GM11168 (cell line): ENCODE data around the gene WDR74.
"Not testable (repeated sequence)": the region's sequence is repeated elsewhere in the genome, so short reads cannot be mapped to it uniquely, and the experiment has no call there.

Source experiments
- in situ Hi-C: fragments of 300-500 bp; cut with MboI; formaldehyde crosslinking; loops from one replicate; pipeline ENCODE4 v1.12.0; 2022; ENCODE audit warnings: low sequenced_read_pairs; ENCODE audit not compliant: unreplicated experiment

Gene WDR74

DNA sequence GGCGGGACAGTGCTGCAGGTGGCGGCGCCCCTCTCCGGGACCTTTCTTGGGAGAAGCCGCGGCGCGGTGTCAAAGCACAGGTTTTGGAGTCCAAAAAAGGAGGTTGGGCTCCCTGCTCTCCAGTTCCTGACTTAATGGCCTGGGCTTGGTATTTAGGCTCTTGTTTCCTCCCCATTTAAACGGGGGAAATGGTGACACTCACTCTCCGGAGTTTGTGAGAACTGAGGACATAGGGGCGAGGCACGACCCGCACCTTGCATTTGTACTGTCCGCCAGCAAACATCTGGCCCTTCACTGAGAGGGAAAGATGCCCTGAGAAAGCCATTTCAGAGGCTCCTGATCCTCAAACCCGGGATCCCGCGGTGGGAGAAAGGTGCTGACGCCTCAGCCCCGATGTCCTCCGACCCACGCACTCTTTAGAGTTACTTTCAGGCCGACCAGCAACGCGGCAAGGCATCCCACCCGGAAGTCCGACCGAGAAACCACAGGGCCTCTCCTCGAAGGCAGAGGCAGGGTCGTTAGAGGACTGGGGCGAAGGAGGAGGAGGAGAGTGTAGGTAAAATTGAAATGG, 2.9 kb upstream of the WDR74 start:
- in situ Hi-C loops: no loop called here

DNA sequence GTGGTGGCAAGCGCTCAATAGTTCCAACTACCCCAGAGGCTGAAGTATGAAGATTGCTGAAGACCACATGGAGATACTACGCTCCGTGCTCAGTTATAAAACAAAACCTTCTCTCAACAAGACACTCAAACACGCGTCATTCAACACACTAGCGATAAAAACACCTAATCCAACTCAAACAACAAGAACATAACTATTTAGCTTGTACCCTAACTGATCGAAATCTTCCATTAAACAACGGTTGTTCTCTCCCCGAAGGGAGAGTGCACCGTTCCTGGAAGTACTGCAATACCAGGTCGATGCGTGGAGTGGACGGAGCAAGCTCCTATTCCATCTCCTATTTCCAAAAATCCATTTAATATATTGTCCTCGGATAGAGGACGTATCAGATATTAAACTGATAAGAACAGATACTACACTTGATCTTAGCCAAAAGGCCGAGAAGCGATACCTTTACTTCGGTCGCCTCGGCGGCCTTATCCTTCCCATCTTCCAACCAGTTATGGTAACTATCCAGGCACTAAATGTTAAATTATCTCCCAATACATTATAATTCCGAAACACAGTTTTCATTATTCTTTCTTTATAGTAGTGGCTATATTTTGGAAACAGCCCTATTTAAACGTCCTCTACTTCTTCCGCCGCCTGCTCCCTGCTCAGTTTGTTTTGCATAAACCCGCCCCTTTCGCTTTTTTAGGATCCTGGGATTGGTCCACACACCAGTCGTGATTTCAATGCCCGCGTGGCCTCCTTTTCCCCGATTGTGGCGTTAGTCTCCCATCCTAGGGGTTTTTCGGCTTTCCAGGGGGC, 2.2 kb upstream of the WDR74 start:
- in situ Hi-C loops: no loop called here

GRCh38 chr11:62840721-62841360, 1.5 kb upstream of the WDR74 start:
- in situ Hi-C loops: not testable (repeated sequence)

DNA sequence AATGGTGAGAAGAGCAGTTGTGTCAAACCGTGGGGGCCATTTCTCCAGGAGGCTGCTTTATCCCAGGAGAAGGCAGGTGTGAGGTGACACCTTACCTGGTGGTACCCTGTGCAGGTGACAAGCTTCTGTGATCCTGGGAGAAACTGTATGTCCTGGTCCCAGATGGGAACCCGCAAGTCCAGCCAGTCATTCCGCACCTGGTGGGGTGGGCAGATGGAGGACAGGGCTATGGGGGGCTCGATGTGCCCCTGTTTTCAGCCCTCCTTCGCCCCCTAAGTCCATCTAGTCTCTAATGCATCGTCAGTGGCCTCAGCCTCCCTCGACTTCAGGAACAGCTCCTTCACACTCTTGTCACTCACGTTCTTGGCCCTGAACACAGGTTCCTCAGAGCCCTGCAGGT, 4.1 kb downstream of the WDR74 start:
- in situ Hi-C loops: no loop called here

DNA sequence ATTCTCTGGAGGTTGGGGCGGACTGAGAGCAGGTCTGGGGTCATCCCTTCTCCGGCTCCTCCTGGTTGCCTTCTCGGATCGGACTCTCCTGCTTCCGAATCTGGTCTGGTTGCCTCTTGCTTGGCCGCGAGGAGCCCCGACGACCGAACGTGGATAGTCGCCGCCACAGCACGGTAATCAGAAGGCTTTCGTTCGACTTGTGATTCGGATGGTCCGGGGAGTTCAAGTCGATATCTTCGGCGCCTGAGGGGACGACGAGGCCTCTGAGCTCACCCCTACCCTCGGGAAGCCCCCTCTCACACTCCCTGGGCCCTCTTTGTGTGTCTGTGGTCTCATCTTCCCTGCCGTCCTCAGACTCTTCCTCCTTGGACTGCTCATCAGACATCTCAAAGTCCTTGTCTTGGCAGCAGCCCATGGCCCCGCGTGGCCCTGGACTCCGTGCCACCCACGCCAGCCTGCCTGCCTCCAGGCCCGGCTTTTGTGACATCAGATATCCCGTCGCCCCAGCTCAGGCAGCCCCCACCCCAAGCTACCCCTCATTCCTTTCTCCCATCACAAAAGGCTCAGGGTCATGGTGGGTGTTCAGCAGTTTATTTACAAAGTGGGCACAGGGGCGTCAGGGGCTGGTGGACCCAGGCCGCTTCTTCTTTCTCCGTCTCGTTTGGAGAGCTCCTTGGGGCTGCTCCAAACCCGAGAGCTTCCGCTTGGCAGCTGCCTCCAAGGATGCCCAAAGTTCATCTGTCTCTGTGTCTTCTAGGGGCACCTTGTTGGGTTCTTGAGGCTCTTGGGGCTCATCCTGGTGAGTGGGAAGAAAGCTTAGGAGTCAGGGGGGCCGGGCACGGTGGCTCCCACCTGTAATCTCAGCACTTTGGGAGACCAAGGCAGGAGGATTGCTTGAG, 6.8 kb downstream of the WDR74 start, which contains the start of gene TEX54:
Gene TEX54, minus strand, starts transcription at position 506 of the 899 bp plus-strand sequence.
- in situ Hi-C loops: no loop called here

DNA sequence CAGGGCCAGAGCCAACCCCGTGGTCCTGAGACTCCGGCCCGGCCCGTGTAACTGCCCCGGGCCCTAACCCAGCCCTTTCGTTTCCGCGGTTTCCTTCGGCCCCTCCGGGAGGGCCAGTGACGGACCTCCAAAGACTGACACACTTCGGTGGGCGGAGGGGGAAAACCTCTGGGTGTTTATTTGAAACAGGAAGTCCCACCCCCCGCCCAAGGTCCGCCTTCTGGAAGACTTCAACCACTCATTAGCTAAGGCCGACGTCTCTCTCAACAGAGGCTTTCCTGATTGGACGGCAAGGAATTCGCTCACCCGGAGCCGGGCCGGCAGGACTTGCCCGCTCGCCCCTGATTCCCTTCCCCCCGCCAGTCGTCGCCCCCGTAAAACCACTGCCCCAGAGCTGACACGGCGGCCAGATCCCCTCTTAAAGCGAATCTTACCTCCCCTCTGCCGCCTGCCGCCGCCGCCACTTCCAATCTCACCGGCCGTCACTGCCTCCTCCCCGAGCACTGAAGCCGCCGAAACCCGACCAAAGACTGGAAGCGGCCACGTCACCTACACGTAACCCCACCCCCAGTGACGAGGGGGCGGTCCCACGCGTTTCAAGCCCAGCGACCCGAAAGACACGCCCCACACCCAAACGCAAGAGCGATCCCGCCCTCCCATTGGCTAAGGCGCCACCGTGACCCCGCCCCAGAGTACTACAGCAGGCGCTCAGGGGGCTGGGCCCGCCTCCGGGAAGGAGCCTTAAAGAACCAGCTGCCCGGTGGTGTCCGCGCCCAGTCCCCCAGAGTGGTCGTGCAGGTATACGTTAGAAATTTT, 7.7 kb downstream of the WDR74 start, which contains the start of gene STX5:
Gene STX5, minus strand, starts transcription at position 532 of the 816 bp plus-strand sequence. CDS start 808 bp downstream, outside the sequence.
- in situ Hi-C loops: no loop called here

GRCh38 chr11:62830904-62831519, 8.4 kb downstream of the WDR74 start:
- in situ Hi-C loops: no loop called here

- in situ Hi-C loops: not testable (repeated sequence)
Observed at GRCh38 chr11:62828130-62828529, 11.3 kb downstream of the WDR74 start.

DNA sequence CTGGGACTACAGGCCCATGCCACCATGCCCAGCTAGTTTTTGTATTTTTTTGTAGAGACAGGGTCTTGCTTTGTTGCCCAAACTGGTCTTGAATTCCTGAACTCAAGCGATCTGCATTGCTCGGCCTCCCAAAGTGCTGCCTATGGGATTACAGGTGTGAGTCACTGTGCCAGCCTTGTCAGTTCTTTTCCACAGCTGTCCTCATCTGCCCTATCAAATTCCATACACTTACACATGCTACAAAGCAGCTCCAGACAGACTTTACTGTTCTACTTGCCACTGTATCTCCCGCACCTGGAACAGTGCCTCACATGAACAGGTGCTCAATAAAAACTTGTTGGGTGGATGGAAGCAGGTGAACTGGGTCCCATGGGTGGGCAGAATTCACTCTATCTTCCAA, 15.7 kb downstream of the WDR74 start:
- in situ Hi-C loops: no loop called here

- in situ Hi-C loops: no loop called here
Observed at GRCh38 chr11:62817129-62817528, 22.3 kb downstream of the WDR74 start.

DNA sequence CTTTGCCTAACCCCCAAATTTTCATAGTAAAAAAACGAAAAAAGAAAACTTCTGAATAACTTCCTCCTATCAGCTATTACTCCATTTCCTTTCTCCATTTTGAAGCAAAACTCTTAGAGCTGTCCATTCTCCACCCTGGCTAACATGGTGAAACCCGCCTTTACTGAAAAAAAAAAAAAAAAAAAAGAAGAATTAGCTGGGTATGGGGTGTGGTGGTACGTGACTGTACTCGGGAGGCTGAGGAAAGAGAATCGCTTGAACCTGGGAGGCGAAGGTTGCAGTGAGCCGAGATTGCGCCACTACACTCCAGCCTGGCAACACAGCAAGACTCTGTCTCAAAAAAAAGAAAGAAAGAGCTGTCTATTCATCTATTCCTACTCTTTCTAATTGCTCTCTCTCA, 22.8 kb downstream of the WDR74 start:
- in situ Hi-C loops: no loop called here

DNA sequence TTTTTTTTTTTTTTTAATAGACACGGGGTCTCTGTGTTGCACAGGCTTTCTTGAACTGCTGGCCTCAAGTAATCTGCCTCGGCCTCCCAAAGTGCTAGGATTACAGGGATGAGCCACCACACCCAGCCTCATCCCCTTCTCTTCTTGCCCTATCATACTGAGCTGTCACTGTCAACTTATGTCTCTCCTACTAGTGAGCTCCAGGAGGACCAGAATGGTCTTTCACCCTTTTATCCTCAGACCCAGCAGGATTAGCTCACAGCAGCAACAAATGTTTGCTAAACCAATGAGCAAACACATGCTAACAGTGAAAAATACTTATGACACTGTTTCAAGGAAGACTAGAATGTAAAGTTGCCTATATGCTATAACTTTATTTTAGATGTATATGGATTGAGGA, 27.7 kb downstream of the WDR74 start:
- in situ Hi-C loops: no loop called here

- in situ Hi-C loops: no loop called here
Observed at GRCh38 chr11:62810748-62811147, 28.6 kb downstream of the WDR74 start.

- in situ Hi-C loops: no loop called here
Observed at GRCh38 chr11:62806611-62807121, 32.7 kb downstream of the WDR74 start.

DNA sequence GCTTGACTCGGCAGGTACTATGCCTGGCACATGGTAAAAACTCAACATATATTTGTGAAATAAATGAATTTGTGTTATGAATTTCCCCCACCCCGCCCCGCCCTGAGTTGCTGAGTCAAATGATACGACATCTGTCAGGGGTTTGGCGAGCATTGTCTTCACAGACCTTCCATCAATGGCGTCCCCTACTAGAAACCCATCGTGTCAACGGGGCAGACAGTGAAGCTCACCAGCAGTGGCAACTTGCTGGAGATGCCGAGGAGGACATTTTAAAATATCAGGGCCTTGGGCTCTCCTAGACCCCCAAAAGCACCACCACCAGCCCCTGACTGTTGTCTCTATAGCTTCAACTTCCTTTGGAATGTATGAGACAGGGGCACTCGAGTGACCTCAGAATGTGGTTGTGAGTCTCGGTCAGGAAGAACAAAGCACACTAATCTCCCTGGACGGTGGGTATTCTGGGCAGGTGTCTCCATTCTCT, 33.4 kb downstream of the WDR74 start:
- in situ Hi-C loops: no loop called here

DNA sequence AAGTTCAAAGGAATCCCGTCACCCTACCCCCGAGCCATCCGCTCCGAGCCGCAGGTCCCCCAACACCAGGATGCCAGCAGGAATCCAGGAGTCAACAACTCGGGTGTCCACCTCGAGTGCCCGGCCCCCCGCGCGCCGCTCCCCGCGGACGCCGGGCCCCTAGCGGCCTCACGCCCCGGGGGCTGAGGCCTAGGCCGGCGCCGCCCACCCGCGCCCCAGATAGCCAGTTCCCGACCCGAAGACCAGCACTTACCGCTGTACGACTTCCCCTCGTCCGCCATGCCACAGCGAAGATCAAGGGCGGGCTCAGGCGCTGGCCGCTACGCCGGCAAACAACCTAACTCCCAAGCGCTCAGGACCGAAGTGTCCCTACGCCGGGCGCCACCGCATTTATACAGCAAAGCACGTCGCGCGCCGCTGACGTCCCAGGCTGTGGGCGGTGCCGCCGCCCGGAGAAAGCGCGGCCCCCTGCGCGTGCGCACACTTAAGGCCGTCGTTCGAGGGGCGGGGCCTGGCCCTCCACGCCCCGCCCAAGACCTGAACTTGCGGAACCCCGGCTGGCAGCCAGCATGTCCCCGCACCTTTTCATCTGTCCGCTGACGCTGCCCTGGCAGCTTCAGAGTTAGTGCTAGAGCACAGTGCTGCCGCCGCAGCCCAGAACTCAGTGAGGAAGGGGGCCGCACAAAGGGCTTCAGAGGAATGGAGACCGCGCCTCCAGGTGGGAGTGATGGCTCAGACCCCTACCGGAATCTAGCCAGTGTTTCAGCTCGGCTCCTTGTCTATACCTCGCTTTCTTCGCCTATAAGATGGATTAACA, 34.1 kb downstream of the WDR74 start, which contains the start of gene NXF1:
Gene NXF1, minus strand, starts transcription at position 365 of the 817 bp plus-strand sequence. Its CDS starts 84 bp downstream, at position 281.
- in situ Hi-C loops: no loop called here

- in situ Hi-C loops: no loop called here
Observed at GRCh38 chr11:62804310-62805075, 34.9 kb downstream of the WDR74 start.
